ENCODE results near the gene AUTS2. TPM values are rescaled to one million over a fixed set of nuclear protein-coding genes. Genes with fewer than 3 reads are reported as not detected.

AUTS2 gene
- total RNA-seq, 1 experiment from 2014 or later, result 2.3 TPM

GRCh38 chr7:70098133-70098561 is 499.9 kb downstream of the AUTS2 start:
- in situ Hi-C loops (cut with HindIII; ENCODE audit: low pct_unique_long_range_greater_than_20kb, low sequenced_read_pairs), result no loop called here
- no peak for DNase-seq (ENCODE audit: low read depth)

DNA sequence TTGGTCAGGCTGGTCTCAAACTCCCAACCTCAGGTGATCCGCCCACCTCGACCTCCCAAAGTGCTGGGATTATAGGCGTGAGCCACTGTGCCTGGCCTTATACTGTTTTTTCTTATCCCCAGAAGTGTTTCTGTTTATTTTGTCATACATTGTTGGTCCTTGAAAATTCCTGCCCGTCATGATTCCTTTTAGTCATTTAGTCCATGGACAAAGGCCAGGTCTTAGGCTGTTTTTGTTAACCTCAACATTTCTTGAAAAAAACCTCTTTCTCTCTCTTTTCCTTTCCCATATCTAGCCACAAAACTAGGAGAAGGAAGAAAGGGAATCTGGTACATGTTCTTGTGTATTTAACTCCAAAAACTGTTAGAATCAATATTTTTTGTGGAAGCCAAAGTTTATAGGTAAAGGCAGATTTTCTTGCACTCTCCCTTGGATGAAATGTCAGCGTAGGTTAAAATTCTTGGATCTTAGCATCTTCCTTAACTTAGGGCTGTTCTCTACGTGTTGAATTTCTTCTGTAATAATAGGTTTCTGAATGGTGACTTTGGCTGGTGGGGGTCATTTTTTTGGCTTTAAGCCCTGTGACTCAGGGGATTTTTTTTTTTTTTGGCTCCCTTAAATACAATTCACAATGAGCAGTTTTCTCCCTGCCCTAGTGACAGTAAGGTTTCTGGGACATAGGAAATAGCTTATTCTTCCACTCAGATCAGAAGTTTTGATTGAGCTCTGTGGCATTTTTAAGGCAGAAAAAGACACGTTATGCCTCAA is 500.8 kb downstream of the AUTS2 start:
- no peak for DNase-seq (ENCODE audit: low read depth)

DNA sequence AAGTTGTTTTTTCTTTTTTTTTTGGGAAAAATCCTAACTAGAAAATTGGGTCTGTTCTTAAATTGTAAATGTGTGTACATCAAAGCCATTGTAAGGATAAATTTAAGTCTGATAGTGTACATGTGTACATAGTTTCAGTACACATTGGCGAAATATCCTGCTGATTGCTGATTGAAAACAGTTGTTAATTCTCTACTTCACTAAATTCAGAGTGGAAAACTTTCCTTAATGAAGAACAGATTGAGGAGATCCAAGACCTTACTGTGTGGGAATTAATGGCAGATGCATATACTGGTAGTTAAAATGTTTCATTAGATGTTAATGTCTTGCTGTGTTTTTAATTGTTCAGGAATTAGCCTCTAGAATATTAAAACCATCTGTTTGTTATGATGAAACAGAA is 506.0 kb downstream of the AUTS2 start:
- in situ Hi-C loops (cut with HindIII; ENCODE audit: low pct_unique_long_range_greater_than_20kb, low sequenced_read_pairs), result no loop called here

More for the DNA sequence above, 500.8 kb downstream of the AUTS2 start:
- in situ Hi-C loops (cut with HindIII; ENCODE audit: low pct_unique_long_range_greater_than_20kb, low sequenced_read_pairs), result no loop called here

GRCh38 chr7:70113078-70113477 is 514.8 kb downstream of the AUTS2 start:
- in situ Hi-C loops (cut with HindIII; ENCODE audit: low pct_unique_long_range_greater_than_20kb, low sequenced_read_pairs), result no loop called here
- no peak for DNase-seq (ENCODE audit: low read depth)

More for the DNA sequence above, 506.0 kb downstream of the AUTS2 start:
- no peak for DNase-seq (ENCODE audit: low read depth)

GRCh38 chr7:70113536-70113935 is 515.3 kb downstream of the AUTS2 start:
- in situ Hi-C loops (cut with HindIII; ENCODE audit: low pct_unique_long_range_greater_than_20kb, low sequenced_read_pairs), result no loop called here
- no peak for DNase-seq (ENCODE audit: low read depth)

GRCh38 chr7:70114806-70115205 is 516.5 kb downstream of the AUTS2 start:
- in situ Hi-C loops (cut with HindIII; ENCODE audit: low pct_unique_long_range_greater_than_20kb, low sequenced_read_pairs), result no loop called here
- no peak for DNase-seq (ENCODE audit: low read depth)

- no peak for DNase-seq (ENCODE audit: low read depth)
- in situ Hi-C loops (cut with HindIII; ENCODE audit: low pct_unique_long_range_greater_than_20kb, low sequenced_read_pairs), result no loop called here
These were observed 518.0 kb downstream of the AUTS2 start for GRCh38 chr7:70116244-70116643.

- in situ Hi-C loops (cut with HindIII; ENCODE audit: low pct_unique_long_range_greater_than_20kb, low sequenced_read_pairs), result no loop called here
- DNase-seq (ENCODE audit: low read depth), result no peak
These were observed 518.6 kb downstream of the AUTS2 start for GRCh38 chr7:70116867-70117266.

GRCh38 chr7:70120851-70121250 is 522.6 kb downstream of the AUTS2 start:
- DNase-seq (ENCODE audit: low read depth), result no peak
- in situ Hi-C loops (cut with HindIII; ENCODE audit: low pct_unique_long_range_greater_than_20kb, low sequenced_read_pairs), result no loop called here

DNA sequence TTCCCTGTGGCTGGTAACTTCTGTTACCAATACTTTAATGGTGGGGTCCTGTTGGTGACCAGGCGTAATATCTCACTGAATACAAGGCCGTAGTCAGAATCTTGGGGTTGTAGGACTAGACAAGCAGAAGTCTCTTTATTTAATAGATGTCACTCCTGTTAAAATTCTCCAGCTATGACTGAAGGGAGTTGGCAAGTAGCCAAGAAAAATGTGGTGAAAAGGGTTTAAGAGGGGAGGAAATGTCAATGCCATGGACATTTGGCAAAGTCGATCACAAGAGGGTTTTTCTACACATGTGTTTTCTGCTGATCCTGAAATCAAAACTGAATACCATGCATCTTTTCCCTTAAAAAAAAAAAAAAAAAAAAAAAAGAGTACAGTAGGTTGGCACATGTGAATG is 533.5 kb downstream of the AUTS2 start:
- in situ Hi-C loops (cut with HindIII; ENCODE audit: low pct_unique_long_range_greater_than_20kb, low sequenced_read_pairs), result no loop called here

GRCh38 chr7:70132226-70132851 is 534.1 kb downstream of the AUTS2 start:
- in situ Hi-C loops (cut with HindIII; ENCODE audit: low pct_unique_long_range_greater_than_20kb, low sequenced_read_pairs), result no loop called here
- no peak for DNase-seq (ENCODE audit: low read depth)

More for the DNA sequence above, 533.5 kb downstream of the AUTS2 start:
- no peak for DNase-seq (ENCODE audit: low read depth)

DNA sequence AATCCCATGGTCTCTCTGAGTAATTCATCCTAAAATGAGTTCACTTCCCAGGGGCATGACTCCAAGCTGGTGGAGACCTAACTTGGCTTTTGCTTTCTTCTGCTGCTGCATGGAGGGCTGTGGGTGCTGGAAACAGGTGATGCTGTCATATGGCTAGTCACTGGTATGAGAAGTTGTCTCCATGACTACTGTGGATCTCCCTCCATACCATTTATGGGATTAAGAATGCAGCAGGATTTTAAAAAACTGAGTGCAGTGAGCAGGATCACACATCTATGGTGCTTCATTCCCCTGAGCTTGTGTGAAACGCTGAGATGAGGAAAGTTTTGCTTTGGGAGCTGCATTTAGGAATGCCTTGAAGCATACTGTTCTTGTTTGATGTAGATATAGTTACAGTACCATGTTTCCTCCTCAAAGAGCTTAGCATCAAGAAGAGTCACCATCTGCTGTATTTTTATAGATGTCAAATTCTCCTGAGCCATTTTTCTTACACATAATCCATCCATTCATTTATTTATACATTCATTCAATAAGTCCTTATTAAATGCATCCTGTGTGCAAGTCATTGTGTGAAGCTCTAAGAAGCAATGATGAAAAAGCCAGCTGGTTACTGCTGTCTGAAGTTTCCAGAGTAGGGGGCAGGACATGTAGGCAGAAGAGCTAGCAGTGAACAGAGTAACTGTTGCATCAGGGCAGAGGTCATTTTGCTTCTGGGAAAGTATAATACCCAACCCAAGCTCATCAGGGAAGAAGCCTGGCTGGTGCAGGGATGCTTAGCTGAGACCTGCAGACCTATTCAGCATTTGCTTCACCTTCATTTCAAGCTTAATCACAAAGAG is 534.8 kb downstream of the AUTS2 start:
- DNase-seq (ENCODE audit: low read depth), result no peak
- in situ Hi-C loops (cut with HindIII; ENCODE audit: low pct_unique_long_range_greater_than_20kb, low sequenced_read_pairs), result no loop called here

DNA sequence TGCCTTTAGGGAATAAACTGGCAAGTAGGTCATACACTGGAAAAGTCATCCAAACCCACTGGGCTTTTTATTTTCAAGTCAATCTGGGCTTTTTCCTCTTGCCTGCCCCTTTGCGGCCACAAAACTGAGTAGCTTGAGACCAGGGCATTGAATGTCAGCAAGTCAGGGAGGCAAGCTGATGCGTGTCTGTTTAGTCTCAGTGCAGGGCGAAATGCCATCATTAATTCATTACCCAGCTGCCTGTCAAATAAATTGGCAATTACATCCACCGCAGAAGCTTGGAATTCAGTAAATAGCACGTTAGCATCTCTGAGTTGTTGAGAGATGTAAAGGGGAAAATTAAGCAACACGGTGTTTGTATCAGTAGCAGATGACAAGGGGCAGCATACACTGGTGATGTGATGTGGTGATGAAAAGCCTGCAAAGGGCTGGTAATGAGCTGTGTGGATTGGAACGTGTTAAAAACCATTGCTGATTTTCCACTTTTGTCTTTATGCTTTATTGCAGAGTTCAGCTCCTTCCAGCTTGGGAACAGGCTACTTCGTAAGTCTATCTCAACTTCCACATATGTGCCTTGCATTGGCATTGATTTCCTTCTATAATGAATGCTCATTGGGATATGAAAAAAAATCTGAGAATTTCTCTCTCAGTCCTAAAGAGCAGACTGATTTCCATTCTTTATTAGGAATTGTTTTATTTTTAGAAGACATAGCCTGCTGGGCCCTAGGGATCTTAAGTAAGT is 535.9 kb downstream of the AUTS2 start:
- no peak for DNase-seq (ENCODE audit: low read depth)
- in situ Hi-C loops (cut with HindIII; ENCODE audit: low pct_unique_long_range_greater_than_20kb, low sequenced_read_pairs), result no loop called here

GRCh38 chr7:70135656-70136055 is 537.4 kb downstream of the AUTS2 start:
- no peak for DNase-seq (ENCODE audit: low read depth)
- in situ Hi-C loops (cut with HindIII; ENCODE audit: low pct_unique_long_range_greater_than_20kb, low sequenced_read_pairs), result no loop called here

DNA sequence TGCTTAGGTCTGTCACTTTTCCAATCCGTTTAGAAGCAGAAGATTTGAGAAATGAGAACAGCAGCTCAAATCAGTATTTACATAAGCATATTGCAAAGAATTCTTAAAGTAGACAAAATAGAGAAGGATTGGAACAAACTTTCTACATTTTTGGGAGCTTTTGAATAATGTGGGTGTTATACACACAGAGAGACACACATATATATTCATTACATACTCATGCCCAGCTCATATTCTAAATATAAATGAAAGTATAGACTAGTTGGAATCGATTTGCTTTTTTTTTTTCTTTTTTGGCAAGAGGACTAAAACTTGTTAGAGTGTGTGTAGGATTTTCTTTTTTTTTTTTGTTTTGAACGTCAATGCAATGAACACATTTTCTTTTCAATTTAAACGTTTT is 538.9 kb downstream of the AUTS2 start:
- in situ Hi-C loops (cut with HindIII; ENCODE audit: low pct_unique_long_range_greater_than_20kb, low sequenced_read_pairs), result no loop called here
- no peak for DNase-seq (ENCODE audit: low read depth)

- in situ Hi-C loops (cut with HindIII; ENCODE audit: low pct_unique_long_range_greater_than_20kb, low sequenced_read_pairs), result no loop called here
- DNase-seq (ENCODE audit: low read depth), result no peak
These were observed 544.1 kb downstream of the AUTS2 start for GRCh38 chr7:70142247-70142932.

DNA sequence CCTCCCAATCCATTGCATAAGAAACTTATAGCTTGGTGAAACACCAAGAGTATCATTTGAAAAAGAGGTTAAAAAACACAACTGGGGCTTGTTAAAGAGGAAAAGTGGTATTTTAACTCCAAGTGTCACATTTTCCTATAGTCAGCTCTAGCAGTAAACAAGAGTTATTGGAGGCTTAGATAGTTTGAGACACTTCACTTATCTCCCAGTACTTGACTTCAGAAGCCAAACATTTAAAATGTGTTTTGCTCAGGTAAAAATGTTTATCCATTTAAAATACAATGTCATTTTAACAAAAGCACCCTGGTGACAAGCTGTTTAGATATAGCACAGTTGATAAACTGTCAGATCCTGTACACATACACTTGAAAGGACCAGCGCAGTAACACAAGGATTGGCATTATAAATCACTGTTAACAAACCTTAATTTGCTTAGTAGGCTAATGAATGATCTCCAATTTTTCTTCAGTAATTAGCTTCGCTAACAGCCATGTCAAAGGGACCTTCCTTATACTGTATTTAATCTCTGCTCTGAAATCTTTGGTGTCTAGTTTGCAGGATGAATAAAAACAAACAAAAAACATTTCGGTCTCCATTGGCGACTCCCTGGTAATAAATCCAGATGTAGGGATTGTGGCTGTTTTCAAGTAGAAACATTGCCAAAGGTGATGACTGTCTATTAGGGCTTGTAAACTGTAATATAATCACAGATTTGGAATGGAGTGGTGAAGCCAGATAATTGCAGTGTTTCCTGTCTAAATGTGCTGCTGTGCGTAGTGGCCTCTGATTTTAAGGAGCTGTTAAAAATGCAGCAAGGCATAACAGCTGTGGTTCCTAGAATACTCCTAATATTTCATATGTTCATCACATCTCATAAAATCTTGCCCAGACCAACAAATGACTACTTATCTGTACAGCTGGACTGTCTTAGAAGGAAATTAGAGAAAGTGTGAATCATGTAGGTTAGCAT is 545.1 kb downstream of the AUTS2 start:
- DNase-seq (ENCODE audit: low read depth), result no peak
- in situ Hi-C loops (cut with HindIII; ENCODE audit: low pct_unique_long_range_greater_than_20kb, low sequenced_read_pairs), result no loop called here
